HG02981 (cell line): Measurements from ENCODE around the gene HDAC11.
"Not testable (repeated sequence)": the region's sequence is repeated elsewhere in the genome, so short reads cannot be mapped to it uniquely, and the experiment has no call there.

Source experiments
- ATAC-seq: cut with Tn5 transposase; IDR thresholded peaks from one replicate; pipeline ENCODE4 v1.9.1; 2021; ENCODE audit warnings: mild to moderate bottlenecking, moderate library complexity; ENCODE audit not compliant: unreplicated experiment

Gene HDAC11

GRCh38 chr3:13492976-13493866, 13.1 kb downstream of the HDAC11 start:
- ATAC-seq, result no peak

GRCh38 chr3:13493867-13494441, 13.8 kb downstream of the HDAC11 start:
- ATAC-seq, result no peak

GRCh38 chr3:13494463-13495350, 14.6 kb downstream of the HDAC11 start:
- ATAC-seq, result no peak

GRCh38 chr3:13495351-13495813, 15.3 kb downstream of the HDAC11 start:
- ATAC-seq, result no peak

DNA sequence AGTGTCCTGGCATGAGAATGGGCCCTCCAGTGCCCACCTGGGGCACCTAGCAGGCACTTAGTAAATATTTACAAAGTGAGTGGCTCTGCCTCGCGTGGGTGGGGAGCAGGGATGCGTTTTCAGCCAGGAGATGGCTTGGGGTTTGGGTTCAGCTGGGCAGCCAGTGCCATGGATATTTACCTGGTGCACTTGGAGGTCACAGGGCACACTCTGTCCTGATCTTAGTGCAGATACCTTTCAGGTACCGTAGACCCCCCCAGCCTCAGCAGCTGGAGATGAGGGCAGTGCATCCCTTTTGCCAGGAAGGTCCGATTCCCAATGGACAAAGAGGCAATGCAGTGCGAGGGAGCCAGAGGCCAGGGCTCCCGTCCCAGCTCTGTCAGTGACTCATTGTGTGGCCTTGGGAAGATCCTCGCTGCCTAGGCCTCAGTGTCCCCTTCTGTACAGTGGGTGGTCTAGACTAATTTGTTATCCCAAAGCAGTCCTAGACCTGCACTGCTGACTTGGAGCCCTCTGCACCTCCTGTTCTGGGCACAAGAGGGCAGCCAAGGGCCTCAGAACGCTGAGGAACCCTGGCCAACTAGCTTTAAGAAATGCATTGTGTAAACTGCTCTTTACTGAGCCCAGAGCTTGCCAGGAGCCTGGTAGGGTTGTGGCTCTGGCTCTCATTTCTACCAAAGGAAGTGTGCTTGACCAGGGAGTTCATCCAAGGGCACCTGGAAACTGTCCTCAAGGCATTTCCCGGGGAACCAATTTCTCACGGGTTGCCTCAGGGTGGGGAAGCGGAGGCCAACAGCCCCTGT, 16.0 kb downstream of the HDAC11 start:
- no peak for ATAC-seq

- no peak for ATAC-seq
Observed at GRCh38 chr3:13496879-13497278, 16.8 kb downstream of the HDAC11 start.

GRCh38 chr3:13497386-13497785, 17.3 kb downstream of the HDAC11 start:
- no peak for ATAC-seq

- ATAC-seq, result no peak
Observed at GRCh38 chr3:13498354-13499060, 18.4 kb downstream of the HDAC11 start.

DNA sequence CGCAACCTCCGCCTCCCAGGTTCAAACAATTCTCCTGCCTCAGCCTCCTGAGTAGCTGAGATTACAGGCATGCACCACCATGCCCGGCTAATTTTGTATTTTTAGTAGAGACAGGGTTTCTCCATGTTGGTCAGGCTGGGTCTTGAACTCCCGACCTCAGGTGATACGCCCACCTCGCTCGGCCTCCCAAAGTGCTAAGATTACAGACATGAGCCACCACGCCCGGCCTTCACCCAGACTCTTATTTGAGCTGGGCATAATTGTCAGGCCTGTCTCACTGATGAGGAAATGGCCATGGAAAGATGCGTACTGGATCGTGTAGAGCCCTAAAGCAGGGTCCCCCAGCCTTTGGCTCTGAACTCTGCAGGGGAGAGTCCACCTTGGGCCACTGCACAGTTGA, 19.1 kb downstream of the HDAC11 start:
- ATAC-seq, result not testable (repeated sequence)

GRCh38 chr3:13500133-13500885, 20.2 kb downstream of the HDAC11 start:
- no peak for ATAC-seq

- no peak for ATAC-seq
Observed at GRCh38 chr3:13501056-13501455, 20.9 kb downstream of the HDAC11 start.

GRCh38 chr3:13501521-13501920, 21.4 kb downstream of the HDAC11 start:
- ATAC-seq, result no peak

- ATAC-seq, result no peak
Observed at GRCh38 chr3:13501958-13502790, 22.1 kb downstream of the HDAC11 start.

- no peak for ATAC-seq
Observed at GRCh38 chr3:13502791-13503060, 22.6 kb downstream of the HDAC11 start.

DNA sequence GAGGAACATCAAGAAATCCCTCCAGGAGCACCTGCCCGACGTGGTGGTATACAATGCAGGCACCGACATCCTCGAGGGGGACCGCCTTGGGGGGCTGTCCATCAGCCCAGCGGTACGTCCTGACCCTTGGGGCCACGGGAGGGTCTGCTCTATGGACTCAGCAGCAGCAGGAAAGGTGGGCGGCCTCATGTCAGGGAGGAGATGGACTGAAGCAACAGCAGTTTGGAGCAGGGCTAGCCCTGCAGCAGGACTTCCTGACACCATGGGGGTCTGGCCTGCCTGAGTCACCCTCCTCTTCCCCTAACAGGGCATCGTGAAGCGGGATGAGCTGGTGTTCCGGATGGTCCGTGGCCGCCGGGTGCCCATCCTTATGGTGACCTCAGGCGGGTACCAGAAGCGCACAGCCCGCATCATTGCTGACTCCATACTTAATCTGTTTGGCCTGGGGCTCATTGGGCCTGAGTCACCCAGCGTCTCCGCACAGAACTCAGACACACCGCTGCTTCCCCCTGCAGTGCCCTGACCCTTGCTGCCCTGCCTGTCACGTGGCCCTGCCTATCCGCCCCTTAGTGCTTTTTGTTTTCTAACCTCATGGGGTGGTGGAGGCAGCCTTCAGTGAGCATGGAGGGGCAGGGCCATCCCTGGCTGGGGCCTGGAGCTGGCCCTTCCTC, 24.2 kb downstream of the HDAC11 start:
- no peak for ATAC-seq

- ATAC-seq, result no peak
Observed at GRCh38 chr3:13505147-13506130, 25.3 kb downstream of the HDAC11 start.

GRCh38 chr3:13506239-13506638, 26.1 kb downstream of the HDAC11 start:
- no peak for ATAC-seq
